ENCODE data around the gene HMMR. TPM values are rescaled to one million over a fixed set of nuclear protein-coding genes. Genes with fewer than 3 reads are reported as not detected.
A peak's percentile ranks its signal among the peaks of the same experiment; 100 is the strongest.
"Not testable (repeated sequence)": the region's sequence is repeated elsewhere in the genome, so short reads cannot be mapped to it uniquely, and the experiment has no call there.

Gene HMMR
- total RNA-seq, 3 donors from 2014 or later: 2.5 to 3.5 (median 3.1) TPM

DNA sequence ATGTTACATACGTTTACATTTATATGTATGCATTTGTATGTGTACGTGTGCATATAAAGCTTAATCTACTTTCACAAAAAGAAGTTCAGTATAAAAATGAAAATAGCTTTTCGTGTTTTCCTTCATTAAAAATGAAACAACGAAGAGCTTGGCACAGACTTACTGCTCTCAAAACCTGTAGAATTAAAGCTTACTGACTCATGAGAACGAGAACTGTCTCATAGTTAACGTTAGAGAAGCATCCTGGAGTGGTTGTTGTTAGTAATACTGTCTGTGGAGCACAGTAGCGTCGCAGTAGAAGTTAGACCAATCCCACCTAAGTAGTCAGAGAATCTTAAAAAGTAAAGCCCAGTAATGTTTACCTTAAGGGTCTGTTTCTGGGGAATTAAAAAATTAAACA lies 46.3 kb downstream of the HMMR start:
- peaks cover 2% of the 10 kb centered on the region for H3K36me3 Mint-ChIP-seq (ENCODE audit: insufficient read depth)
- no peaks in the 10 kb centered on the region for H3K9me3 Mint-ChIP-seq
- H3K4me3 Mint-ChIP-seq: peak overlapping the region; percentile 90
- DNase-seq: no peak
- H3K27me3 Mint-ChIP-seq (ENCODE audit: low read depth): no peaks in the 10 kb centered on the region
- ATAC-seq: peak; percentile 38 to 46
- H3K4me1 Mint-ChIP-seq (ENCODE audit: low read depth): peaks cover 58% of the 10 kb centered on the region

DNA sequence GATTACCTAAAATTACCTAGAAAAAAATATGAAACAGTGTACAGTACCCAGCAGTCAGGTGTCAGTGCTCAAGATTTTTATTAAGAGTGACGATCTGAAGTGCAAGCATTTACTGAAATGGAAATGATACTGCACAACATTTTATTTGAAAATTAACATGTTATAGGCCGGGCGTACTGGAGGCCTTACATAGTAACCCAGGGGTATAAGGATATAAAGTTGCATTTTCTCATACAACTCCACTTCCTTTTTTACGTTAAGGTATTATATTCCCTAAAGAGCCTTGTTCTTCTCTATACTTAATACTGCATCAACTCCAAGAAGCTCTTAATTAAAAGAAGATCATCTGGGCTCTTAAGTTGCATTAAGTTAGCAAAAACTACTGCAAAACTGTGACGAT lies 48.3 kb downstream of the HMMR start:
- Mint-ChIP-seq H3K4me3 (peak overlapping the region; percentile 90), H3K36me3 (ENCODE audit: insufficient read depth) (peaks cover 13% of the 10 kb centered on the region), H3K4me1 (ENCODE audit: low read depth) (peaks cover 65% of the 10 kb centered on the region), H3K27me3 (ENCODE audit: low read depth) (no peaks in the 10 kb centered on the region), H3K9me3 (no peaks in the 10 kb centered on the region)
- ATAC-seq (no peak), DNase-seq (no peak)

DNA sequence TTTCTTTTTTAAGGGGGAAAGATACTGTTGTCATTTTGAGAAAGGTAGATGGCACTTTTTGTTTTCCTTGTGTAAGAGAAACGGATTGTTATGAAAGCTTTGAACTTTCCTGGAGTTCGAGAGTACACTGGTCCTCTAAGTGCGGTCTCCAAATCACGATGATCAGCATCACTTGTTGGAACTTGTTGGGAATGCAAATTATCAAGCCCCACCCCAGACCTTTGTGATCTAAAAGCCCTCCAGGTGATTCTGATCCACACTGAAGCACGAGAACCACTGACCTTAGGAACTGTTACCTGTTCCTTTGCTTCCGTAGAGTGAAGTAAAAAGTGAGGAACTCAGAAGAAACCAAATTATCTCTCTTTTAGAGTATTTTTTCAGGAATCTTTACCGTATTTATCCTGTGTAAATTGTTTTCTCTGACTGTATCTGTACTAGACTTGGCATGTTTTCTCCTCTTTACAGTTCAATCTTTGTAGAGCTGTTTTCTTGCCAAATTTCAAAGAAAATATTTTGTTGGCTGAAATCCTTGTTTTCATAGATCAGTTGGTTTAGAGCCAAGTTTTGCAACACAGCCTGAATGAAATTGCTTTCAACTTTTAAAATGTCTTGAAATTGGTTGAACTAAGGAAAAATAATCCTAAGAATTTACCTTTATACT lies 49.0 kb downstream of the HMMR start:
- Mint-ChIP-seq H3K36me3 (ENCODE audit: insufficient read depth) (peaks cover 13% of the 10 kb centered on the region), H3K4me3 (peak overlapping the region; percentile 90), H3K27me3 (ENCODE audit: low read depth) (no peaks in the 10 kb centered on the region), H3K9me3 (no peaks in the 10 kb centered on the region), H3K4me1 (ENCODE audit: low read depth) (peaks cover 59% of the 10 kb centered on the region)
- DNase-seq (no peak), ATAC-seq (no peak)

DNA sequence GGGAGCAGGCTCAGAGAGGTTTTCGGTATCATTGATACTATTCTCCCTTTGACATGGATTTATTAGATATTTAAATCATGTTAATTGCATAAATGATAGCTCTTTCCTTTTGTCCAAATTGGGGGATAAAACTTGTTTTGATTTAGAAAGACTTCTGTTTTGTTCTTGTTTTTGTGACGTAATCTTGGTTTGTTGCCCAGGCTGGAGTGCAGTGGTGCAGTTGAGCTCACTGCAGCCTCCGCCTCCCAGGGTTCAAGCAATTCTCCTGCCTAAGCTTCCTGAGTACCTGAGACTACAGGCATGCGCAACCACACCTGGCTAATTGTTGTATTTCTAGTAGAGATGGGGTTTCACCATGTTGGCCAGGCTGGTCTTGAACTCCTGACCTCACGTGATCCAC lies 52.1 kb downstream of the HMMR start:
- no peak for ATAC-seq
- Mint-ChIP-seq H3K27me3 (ENCODE audit: low read depth) (no peaks in the 10 kb centered on the region), H3K4me1 (ENCODE audit: low read depth) (peaks cover 56% of the 10 kb centered on the region), H3K36me3 (ENCODE audit: insufficient read depth) (peaks cover 25% of the 10 kb centered on the region), H3K9me3 (no peaks in the 10 kb centered on the region), H3K4me3 (no peak overlapping the region)
- DNase-seq: no peak

DNA sequence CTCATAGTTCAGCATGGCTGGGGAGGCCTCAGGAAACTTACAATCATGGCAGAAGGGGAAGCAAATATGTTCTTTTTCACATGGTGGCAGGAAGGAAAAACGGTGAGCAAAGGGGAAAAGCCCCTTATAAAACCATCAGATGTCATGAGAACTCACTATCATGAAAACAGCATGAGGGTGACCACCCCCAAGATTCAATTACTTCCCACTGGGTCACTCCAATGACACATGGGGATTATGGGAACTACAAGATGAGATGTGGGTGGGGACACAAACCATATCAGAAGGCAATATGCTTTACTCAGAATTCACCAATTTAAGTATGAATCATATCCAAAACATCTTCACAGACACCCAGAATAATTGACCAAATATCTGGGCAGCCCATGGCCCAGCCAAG lies 64.7 kb downstream of the HMMR start:
- Mint-ChIP-seq H3K4me1 (ENCODE audit: low read depth) (no peaks in the 10 kb centered on the region), H3K36me3 (ENCODE audit: insufficient read depth) (peaks cover 13% of the 10 kb centered on the region), H3K27me3 (ENCODE audit: low read depth) (no peaks in the 10 kb centered on the region), H3K9me3 (peaks cover 9% of the 10 kb centered on the region), H3K4me3 (no peak overlapping the region)
- DNase-seq (no peak), ATAC-seq (no peak)

DNA sequence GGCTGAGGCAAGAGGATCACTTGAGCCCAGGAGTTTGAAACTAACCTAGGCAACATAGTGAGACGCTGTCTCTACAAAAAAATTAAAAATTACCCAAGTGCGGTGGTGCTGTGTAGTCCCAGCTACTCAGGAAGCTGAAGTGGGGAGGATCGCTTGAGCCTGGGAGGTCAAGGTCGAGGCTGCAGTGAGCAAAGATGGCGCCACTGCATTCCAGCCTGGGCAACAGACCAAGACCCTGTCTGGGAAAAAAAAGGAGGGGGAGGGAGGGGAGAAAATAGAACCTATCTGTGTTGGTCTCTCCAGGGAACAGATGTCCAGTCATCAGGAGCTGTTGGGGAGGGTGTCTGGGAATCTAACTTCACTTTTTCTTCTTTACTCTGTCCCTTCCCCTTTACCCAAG lies 69.3 kb downstream of the HMMR start:
- ATAC-seq (no peak), DNase-seq (no peak)
- H3K4me3 Mint-ChIP-seq: no peak overlapping the region
- H3K36me3 Mint-ChIP-seq (ENCODE audit: insufficient read depth): peaks cover 3% of the 10 kb centered on the region
- H3K27me3 Mint-ChIP-seq (ENCODE audit: low read depth): no peaks in the 10 kb centered on the region
- peaks cover 7% of the 10 kb centered on the region for H3K9me3 Mint-ChIP-seq
- no peaks in the 10 kb centered on the region for H3K4me1 Mint-ChIP-seq (ENCODE audit: low read depth)

DNA sequence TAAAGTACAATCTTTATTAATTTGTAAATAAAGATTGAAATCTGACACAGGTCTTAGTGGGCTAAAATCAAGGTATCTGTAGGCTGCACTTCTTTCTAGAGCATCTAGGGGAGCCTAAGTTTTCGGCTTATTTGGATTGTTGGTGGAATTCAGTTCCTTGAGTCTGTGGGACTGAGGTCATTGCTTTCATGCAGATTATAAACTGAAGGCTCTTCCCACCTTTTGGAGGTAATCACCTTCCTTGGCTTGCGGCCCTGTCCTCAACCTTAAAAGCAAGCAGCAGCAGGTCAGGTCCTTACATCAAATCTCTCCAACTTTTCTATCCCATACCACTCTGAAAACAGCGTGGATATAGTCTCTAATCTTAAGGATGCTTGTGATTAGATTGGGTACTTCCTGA lies 70.8 kb downstream of the HMMR start:
- DNase-seq (no peak), ATAC-seq (no peak)
- no peaks in the 10 kb centered on the region for H3K9me3 Mint-ChIP-seq
- no peak overlapping the region for H3K4me3 Mint-ChIP-seq
- no peaks in the 10 kb centered on the region for H3K27me3 Mint-ChIP-seq (ENCODE audit: low read depth)
- H3K4me1 Mint-ChIP-seq (ENCODE audit: low read depth): peaks cover 3% of the 10 kb centered on the region
- H3K36me3 Mint-ChIP-seq (ENCODE audit: insufficient read depth): no peaks in the 10 kb centered on the region

DNA sequence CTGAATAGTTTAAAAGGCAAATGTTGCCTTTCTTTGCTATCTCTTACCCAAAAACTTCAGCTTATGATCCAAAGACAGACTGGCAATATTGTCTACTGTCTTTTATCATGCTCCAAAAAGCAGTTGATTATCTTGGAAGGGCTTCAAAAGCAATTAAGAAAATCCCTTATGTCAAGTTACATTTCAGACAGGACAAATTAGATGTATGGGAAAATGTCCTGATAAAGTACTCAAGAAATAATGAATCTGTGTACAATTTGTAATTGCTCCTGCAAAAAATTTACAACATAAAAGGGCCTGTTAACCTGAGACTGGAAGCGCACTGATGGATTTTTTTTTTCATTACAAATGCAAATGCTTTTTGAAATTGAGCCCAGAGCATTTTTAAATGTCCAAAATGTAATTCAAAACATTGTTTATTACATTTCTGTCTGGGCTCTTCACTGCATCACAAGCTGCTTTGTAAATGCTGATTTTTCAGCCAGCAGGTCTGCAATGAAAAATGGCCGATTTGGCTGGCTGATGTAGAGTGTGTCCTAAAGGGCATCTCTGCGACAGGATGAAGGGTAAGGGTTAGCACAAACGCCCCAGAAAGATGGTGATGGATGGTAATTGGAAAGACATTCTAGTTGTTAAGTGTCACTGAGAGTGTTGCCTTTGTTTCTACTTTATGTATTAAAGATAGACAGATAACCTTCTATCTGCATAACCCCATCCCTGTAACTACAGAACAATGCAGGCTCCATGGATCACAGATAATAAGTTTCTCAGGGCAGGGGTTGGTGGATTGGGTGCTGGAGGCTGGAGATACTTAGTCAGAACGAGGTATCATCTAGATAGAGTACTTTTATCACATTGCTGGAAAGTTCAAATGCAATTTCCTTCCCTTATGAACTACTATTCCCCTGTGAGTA lies 72.0 kb downstream of the HMMR start:
- Mint-ChIP-seq H3K36me3 (ENCODE audit: insufficient read depth) (no peaks in the 10 kb centered on the region), H3K4me3 (no peak overlapping the region), H3K27me3 (ENCODE audit: low read depth) (peaks cover 4% of the 10 kb centered on the region), H3K4me1 (ENCODE audit: low read depth) (peaks cover 3% of the 10 kb centered on the region), H3K9me3 (no peaks in the 10 kb centered on the region)
- no peak for ATAC-seq
- no peak for DNase-seq

DNA sequence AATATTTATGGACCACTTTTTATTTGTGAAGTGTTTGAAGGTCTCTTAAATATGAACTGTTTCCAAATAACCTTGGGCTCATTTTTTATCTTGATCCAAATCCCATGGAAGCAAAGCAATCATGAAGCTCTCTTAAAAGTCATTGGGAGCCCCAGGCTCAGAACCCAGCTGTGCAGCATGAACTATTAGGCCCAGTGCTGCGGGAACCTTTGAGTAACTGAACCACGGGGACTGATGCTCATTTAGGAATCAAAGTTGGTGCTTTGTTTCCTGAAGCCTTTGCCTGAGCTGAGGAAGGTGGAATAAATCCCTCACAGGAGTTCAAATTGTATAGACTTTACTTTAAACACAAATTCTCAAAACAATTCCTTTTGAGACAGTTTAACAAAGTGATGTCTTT lies 72.8 kb downstream of the HMMR start:
- DNase-seq (no peak), ATAC-seq (no peak)
- H3K36me3 Mint-ChIP-seq (ENCODE audit: insufficient read depth): no peaks in the 10 kb centered on the region
- peaks cover 7% of the 10 kb centered on the region for H3K27me3 Mint-ChIP-seq (ENCODE audit: low read depth)
- H3K4me3 Mint-ChIP-seq: no peak overlapping the region
- H3K4me1 Mint-ChIP-seq (ENCODE audit: low read depth): peaks cover 3% of the 10 kb centered on the region
- H3K9me3 Mint-ChIP-seq: no peaks in the 10 kb centered on the region

DNA sequence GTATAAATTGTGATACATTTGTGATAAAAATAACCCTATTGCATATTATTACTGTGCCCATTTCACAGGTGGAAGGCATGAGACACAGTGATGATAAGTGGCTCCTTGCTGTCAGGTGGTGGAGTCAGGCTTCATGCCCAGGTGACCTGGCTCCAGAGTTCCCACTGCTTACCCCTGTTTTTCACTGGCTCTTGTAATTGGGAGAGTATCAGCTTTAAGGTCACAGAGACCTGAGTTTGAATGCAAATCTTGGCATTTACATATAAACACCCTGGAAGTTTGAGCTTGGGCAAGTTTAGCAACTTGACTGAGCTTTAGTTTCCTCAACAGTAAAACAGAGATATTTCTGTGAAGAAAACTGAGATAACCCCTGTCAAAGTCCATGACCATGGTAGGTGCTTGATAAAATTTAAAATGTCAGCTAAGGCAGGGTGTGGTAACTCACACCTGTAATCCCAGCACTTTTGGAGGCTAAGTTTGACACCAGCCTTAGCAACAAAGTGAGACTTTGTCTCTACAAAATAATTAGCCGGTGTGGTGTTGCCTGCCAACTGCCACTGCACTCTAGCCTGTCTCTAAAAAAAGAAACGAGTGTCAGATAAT lies 74.2 kb downstream of the HMMR start:
- H3K4me1 Mint-ChIP-seq (ENCODE audit: low read depth): peaks cover 3% of the 10 kb centered on the region
- ATAC-seq (no peak), DNase-seq (no peak)
- peaks cover 9% of the 10 kb centered on the region for H3K27me3 Mint-ChIP-seq (ENCODE audit: low read depth)
- no peak overlapping the region for H3K4me3 Mint-ChIP-seq
- no peaks in the 10 kb centered on the region for H3K36me3 Mint-ChIP-seq (ENCODE audit: insufficient read depth)
- no peaks in the 10 kb centered on the region for H3K9me3 Mint-ChIP-seq

DNA sequence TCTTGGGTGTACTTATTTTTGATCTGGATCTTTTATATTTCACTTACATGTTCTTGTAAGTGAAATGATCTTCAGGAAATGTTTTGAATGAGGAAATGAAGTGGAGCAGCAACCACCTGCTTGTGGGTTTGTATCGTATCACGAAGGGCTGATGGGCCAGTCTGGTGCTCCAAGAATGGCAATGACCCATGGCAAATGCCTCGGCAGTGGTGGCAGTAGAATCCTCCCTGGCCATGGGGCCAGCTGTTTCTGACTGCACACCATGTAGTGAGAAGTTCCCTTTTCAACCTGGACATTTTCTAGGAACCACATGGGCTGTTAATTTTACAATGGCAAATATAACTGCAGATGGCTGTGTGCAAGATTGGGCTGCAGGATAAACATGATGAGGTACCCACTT lies 74.9 kb downstream of the HMMR start:
- H3K9me3 Mint-ChIP-seq: no peaks in the 10 kb centered on the region
- H3K27me3 Mint-ChIP-seq (ENCODE audit: low read depth): peaks cover 10% of the 10 kb centered on the region
- peaks cover 3% of the 10 kb centered on the region for H3K4me1 Mint-ChIP-seq (ENCODE audit: low read depth)
- H3K36me3 Mint-ChIP-seq (ENCODE audit: insufficient read depth): no peaks in the 10 kb centered on the region
- ATAC-seq (no peak), DNase-seq (no peak)
- H3K4me3 Mint-ChIP-seq: no peak overlapping the region

DNA sequence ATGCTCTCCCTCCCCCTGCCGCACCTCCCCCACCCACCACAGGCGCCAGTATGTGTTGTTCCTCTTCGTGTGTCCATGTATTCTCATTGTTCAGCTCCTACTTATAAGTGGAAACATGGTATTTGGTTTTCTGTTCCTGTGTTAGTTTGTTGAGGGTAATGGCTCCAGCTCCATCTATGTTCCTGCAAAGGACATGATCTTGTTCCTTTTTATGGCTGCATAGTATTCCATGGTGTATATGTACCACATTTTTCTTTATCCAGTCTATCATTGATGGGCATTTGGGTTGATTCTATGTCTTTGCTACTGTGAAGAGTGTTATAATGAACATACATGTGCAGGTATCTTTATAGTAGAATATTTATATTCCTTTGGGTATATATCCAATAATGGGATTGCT lies 76.0 kb downstream of the HMMR start:
- H3K4me3 Mint-ChIP-seq; H3K4me1 Mint-ChIP-seq (ENCODE audit: low read depth); DNase-seq; H3K36me3 Mint-ChIP-seq (ENCODE audit: insufficient read depth); H3K9me3 Mint-ChIP-seq; ATAC-seq: not testable (repeated sequence)
- H3K27me3 Mint-ChIP-seq (ENCODE audit: low read depth): peaks cover 20% of the 10 kb centered on the region

DNA sequence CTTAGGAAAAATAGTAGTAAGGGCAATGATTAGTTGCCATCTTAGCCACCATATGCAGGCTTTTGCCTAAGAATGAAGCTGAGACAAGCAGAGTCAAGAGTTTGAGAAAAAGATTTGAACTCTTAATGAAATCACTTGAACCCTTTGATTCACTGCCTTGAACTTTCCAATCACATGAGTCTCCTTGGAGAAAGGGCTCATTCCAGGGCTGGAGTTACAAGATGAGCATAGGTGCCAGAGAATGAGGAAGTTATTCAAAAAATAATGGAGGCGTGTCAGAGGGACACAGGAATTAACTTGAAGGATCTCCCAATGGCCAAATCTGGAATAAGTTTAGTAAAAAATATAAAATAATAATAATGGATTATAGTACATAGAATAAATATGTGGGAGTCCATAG lies 80.3 kb downstream of the HMMR start:
- Mint-ChIP-seq H3K9me3 (no peaks in the 10 kb centered on the region), H3K4me1 (ENCODE audit: low read depth) (no peaks in the 10 kb centered on the region), H3K4me3 (no peak overlapping the region), H3K27me3 (ENCODE audit: low read depth) (peaks cover 26% of the 10 kb centered on the region), H3K36me3 (ENCODE audit: insufficient read depth) (no peaks in the 10 kb centered on the region)
- DNase-seq (no peak), ATAC-seq (no peak)

All from activated T-cell treated with anti-CD3 and anti-CD28 coated beads, Interleukin-2, amount 50 U/mL, for 4 hours (primary cell).